Spleen (tissue), 11 donors: ENCODE results near the gene CPD. TPM values are rescaled to one million over a fixed set of nuclear protein-coding genes. Genes with fewer than 3 reads are reported as not detected.

ENCODE experiments used
- DNase-seq: peaks from one replicate; pipeline ENCODE4 v3.0.0-alpha.2; 2020
- H3K27ac ChIP-seq, 8 donors: fragments of 200-600 bp; sonication (generic) in 7 of 8; 1 replicate in 4 of 8; 2 replicates in 4 of 8; pipeline versions ENCODE4 v1.5.0 to v1.8.0; 2016 to 2021; ENCODE audit warnings: inconsistent platforms in 4 of 8, mild to moderate bottlenecking in 4 of 8, moderate library complexity in 1 of 8
- H3K27me3 ChIP-seq, 7 donors: fragments of 200-600 bp; sonication (generic) in 6 of 7; replicated peaks in 1 of 7; 1 replicate in 4 of 7; 2 replicates in 3 of 7; pipeline versions ENCODE4 v1.5.0 to v1.8.0; 2016 to 2021; ENCODE audit warnings: inconsistent platforms in 3 of 7, mild to moderate bottlenecking in 1 of 7
- H3K36me3 ChIP-seq, 6 donors: fragments of 200-600 bp; sonication (generic) in 5 of 6; 1 replicate in 4 of 6; 2 replicates in 2 of 6; pipeline versions ENCODE4 v1.5.0 to v1.8.0; 2016 to 2021; ENCODE audit warnings: inconsistent platforms in 2 of 6
- H3K4me1 ChIP-seq, 6 donors: fragments of 200-600 bp; sonication (generic) in 5 of 6; 1 replicate in 3 of 6; 2 replicates in 3 of 6; pipeline versions ENCODE4 v1.5.0 to v1.8.0; 2016 to 2021; ENCODE audit warnings: inconsistent platforms in 3 of 6
- H3K4me3 ChIP-seq, 8 donors: fragments of 200-600 bp; sonication (generic) in 7 of 8; 1 replicate in 4 of 8; 2 replicates in 4 of 8; pipeline versions ENCODE4 v1.5.0 to v1.8.0; 2016 to 2021; ENCODE audit warnings: inconsistent platforms in 4 of 8, mild to moderate bottlenecking in 4 of 8, moderate library complexity in 2 of 8
- H3K9me3 ChIP-seq, 8 donors: fragments of 200-600 bp; sonication (generic) in 7 of 8; 1 replicate in 4 of 8; 2 replicates in 4 of 8; pipeline versions ENCODE4 v1.5.0 to v1.8.0; 2016 to 2021; ENCODE audit warnings: inconsistent platforms in 4 of 8
- POLR2A ChIP-seq, 3 donors: fragments of 450-650 bp; IDR thresholded peaks; one replicate each; pipeline ENCODE4 v1.5.1; 2017; ENCODE audit warnings: antibody characterized with exemption in 3 of 3, mild to moderate bottlenecking in 1 of 3
- POLR2AphosphoS5 ChIP-seq, 3 donors: sonication (generic); formaldehyde crosslinking; IDR thresholded peaks; one replicate each; pipeline ENCODE4 v1.5.1; 2017; ENCODE audit warnings: antibody characterized with exemption in 3 of 3
- WGBS, 5 donors: extraction: QIAGEN DNeasy Blood & Tissue Kit in 3 of 5; methylation state at CpG; one replicate each; pipeline versions ENCODE4 v1.1.5 to v1.1.7; 2013 to 2018; 5-methylcytosine and 5-hydroxymethylcytosine counted together
- intact Hi-C: fragments of 100-400 bp; cut with DNase I; formaldehyde crosslinking; loops from one replicate; pipeline ENCODE4 v1.15.0; 2023; ENCODE audit warnings: low total_unique reads
- polyA plus RNA-seq, 3 donors: library from polyadenylated mRNA; stranded (reverse); fragments of 200-250 nt; gene quantifications; one replicate each; pipeline ENCODE4 v1.2.1, GENCODE V29; 2013
- total RNA-seq, 7 donors: library from RNA; depleted of rRNA in 3 of 7; stranded (reverse); fragments of >200 nt in 3 of 7; fragmentation: NEBNext Ultra II Directional in 4 of 7; extraction: Animal tissue kit (Norgen Biotek cat#: 25700) in 4 of 7; gene quantifications; one replicate each; pipeline versions ENCODE4 v1.1.0 to v1.2.1, GENCODE V29; 2016 to 2021
- TF ChIP-seq, protein P1 (sequence below), 11 experiments: fragments of 200-600 bp in 7 of 11; fragments of 450-650 bp in 4 of 11; sonication (generic) in 4 of 11; IDR thresholded peaks in 8 of 11; conservative IDR thresholded peaks in 3 of 11; 1 replicate in 7 of 11; 2 replicates in 4 of 11; pipeline versions ENCODE4 v1.4.0 to v1.8.0; 2016 to 2021; ENCODE audit warnings: antibody characterized with exemption in 11 of 11, inconsistent platforms in 4 of 11, mild to moderate bottlenecking in 1 of 11
- donor health status: healthy with polysubstance abuse.
- donor health status: DM: no; HTN: no; CAD: no; lungs with moderate emphysema.
- donor health status: DM: no; HTN: no; CAD: no.
- donor health status: Bipolar disorder and iron deficiency.
- donor health status: healthy.
- donor health status: DM: no; HTN: no; CAD: no.
- donor health status: DM: yes; HTN: yes; CAD: no.

The CPD gene
- total and polyA plus RNA-seq, 10 donors: 1.6 to 83.8 (median 39.6) TPM

DNA sequence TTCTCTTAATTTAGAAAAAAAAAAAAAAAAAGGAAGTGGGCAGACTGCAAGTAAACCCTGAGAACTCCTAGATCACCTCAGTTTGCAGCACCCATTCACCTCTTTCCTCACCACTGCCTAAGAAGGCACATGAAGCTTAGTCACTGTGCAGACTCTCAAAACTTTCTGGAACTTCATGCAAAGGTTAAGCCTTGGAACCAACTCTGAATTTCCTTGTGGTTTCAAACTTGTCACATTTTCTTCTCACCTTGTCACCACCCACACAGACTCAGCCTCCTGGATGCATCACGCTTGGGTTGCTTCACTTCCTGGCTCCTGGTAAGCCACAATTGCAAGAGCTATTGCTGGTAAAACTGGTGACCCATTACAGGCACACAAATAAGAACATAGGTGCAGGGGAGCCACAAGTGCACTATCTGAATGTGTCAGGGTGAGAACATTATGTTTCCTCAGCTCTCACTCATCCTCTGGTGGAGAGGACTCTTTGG is 15.0 kb upstream of the CPD start:
- peak overlapping the region in 7 of 8 donors; percentile 62 to 90 (median 84) for H3K27ac ChIP-seq
- peak overlapping the region in 1 of 8 donors; percentile 41 for H3K4me3 ChIP-seq
- WGBS, 5 donors: 10 to 29% (median 23%) methylated on average over 1 of the region's 1 CpG
- intact Hi-C loops: no loop called here
- H3K9me3 ChIP-seq: peaks cover 0 to 20% (median 15%) of the 10 kb centered on the region in 8 donors
- H3K36me3 ChIP-seq: no peaks in the 10 kb centered on the region
- TF ChIP-seq, protein P1, sequence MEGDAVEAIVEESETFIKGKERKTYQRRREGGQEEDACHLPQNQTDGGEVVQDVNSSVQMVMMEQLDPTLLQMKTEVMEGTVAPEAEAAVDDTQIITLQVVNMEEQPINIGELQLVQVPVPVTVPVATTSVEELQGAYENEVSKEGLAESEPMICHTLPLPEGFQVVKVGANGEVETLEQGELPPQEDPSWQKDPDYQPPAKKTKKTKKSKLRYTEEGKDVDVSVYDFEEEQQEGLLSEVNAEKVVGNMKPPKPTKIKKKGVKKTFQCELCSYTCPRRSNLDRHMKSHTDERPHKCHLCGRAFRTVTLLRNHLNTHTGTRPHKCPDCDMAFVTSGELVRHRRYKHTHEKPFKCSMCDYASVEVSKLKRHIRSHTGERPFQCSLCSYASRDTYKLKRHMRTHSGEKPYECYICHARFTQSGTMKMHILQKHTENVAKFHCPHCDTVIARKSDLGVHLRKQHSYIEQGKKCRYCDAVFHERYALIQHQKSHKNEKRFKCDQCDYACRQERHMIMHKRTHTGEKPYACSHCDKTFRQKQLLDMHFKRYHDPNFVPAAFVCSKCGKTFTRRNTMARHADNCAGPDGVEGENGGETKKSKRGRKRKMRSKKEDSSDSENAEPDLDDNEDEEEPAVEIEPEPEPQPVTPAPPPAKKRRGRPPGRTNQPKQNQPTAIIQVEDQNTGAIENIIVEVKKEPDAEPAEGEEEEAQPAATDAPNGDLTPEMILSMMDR (IDR thresholded peaks at IDR 0.05 in 8 of 11, conservative IDR thresholded peaks at IDR 0.05 in 3 of 11): no peak
- peak in 1 of 3 donors; percentile 88 for TF ChIP-seq POLR2AphosphoS5 (IDR thresholded peaks at IDR 0.05)
- no peak for TF ChIP-seq POLR2A (IDR thresholded peaks at IDR 0.05)
- DNase-seq: peak; percentile 86
- H3K27me3 ChIP-seq: no peaks in the 10 kb centered on the region
- peaks cover 14 to 35% (median 21%) of the 10 kb centered on the region in 6 donors for H3K4me1 ChIP-seq

DNA sequence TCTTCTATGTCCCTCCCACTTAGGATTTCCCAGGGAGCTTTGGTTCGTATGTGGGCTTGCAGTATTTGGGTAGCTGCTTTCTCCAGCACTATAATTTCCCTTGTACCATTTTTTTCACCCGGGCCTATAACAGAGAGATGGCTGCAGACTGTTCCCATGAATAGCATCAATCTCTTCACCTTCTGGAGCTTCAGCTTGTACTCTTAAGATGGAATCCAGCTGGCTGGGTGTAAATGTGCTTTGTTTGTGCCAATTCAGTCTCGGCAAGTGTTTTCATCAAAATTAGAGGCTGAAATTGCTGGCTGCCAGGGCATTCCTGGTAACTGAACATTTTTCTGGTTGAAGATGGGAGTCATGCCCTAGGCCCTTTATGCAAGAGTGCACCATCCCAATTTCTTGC is 12.2 kb upstream of the CPD start:
- H3K27ac ChIP-seq: no peak overlapping the region

GRCh38 chr17:30368912-30369720 is 9.6 kb upstream of the CPD start:
- intact Hi-C loops: no loop called here
- DNase-seq: no peak
- no peaks in the 10 kb centered on the region for H3K9me3 ChIP-seq
- no peaks in the 10 kb centered on the region for H3K36me3 ChIP-seq
- peak overlapping the region in 2 of 8 donors; percentile 16 to 56 for H3K27ac ChIP-seq
- H3K4me1 ChIP-seq: peaks cover 5 to 25% (median 5%) of the 10 kb centered on the region in 6 donors
- no peaks in the 10 kb centered on the region for H3K27me3 ChIP-seq
- no peak overlapping the region for H3K4me3 ChIP-seq
- WGBS, 5 donors: 63 to 78% (median 75%) methylated on average over 13 of the region's 13 CpGs
- TF ChIP-seq POLR2AphosphoS5 (IDR thresholded peaks at IDR 0.05): no peak
- TF ChIP-seq, protein P1 (IDR thresholded peaks at IDR 0.05 in 8 of 11, conservative IDR thresholded peaks at IDR 0.05 in 3 of 11): no peak
- no peak for TF ChIP-seq POLR2A (IDR thresholded peaks at IDR 0.05)

More for the DNA sequence above, 12.2 kb upstream of the CPD start:
- Histone ChIP-seq H3K9me3 (peaks cover 0 to 12% (median 12%) of the 10 kb centered on the region in 8 donors), H3K4me3 (no peak overlapping the region), H3K27me3 (no peaks in the 10 kb centered on the region), H3K4me1 (peaks cover 14 to 44% (median 21%) of the 10 kb centered on the region in 6 donors), H3K36me3 (no peaks in the 10 kb centered on the region)
- intact Hi-C loops: no loop called here
- WGBS, 5 donors: 70 to 89% (median 82%) methylated on average over 3 of the region's 3 CpGs
- no peak for DNase-seq
- no peak for TF ChIP-seq POLR2AphosphoS5 (IDR thresholded peaks at IDR 0.05)
- no peak for TF ChIP-seq POLR2A (IDR thresholded peaks at IDR 0.05)
- TF ChIP-seq, protein P1 (IDR thresholded peaks at IDR 0.05 in 8 of 11, conservative IDR thresholded peaks at IDR 0.05 in 3 of 11): no peak

GRCh38 chr17:30369995-30370394 is 8.7 kb upstream of the CPD start:
- intact Hi-C loops: no loop called here
- Histone ChIP-seq H3K27ac (peak overlapping the region in 1 of 8 donors; percentile 56), H3K27me3 (no peaks in the 10 kb centered on the region), H3K9me3 (no peaks in the 10 kb centered on the region), H3K4me3 (no peak overlapping the region), H3K4me1 (peaks cover 0 to 16% (median 0%) of the 10 kb centered on the region in 6 donors), H3K36me3 (no peaks in the 10 kb centered on the region)
- TF ChIP-seq POLR2A (IDR thresholded peaks at IDR 0.05): no peak
- no peak for TF ChIP-seq POLR2AphosphoS5 (IDR thresholded peaks at IDR 0.05)
- TF ChIP-seq, protein P1 (IDR thresholded peaks at IDR 0.05 in 8 of 11, conservative IDR thresholded peaks at IDR 0.05 in 3 of 11): no peak
- DNase-seq: no peak
